Measurements from ENCODE around the gene CIC. TPM values are rescaled to one million over a fixed set of nuclear protein-coding genes. Genes with fewer than 3 reads are reported as not detected.

The CIC gene
- total RNA-seq, 4 donors from 2014 or later, result 25.1 to 54.9 (median 27.9) TPM

- Histone ChIP-seq H3K9me3 (no peaks in the 10 kb centered on the region), H3K27me3 (no peaks in the 10 kb centered on the region), H3K4me1 (peaks cover 0 to 16% (median 0%) of the 10 kb centered on the region in 3 donors), H3K4me3 (no peak overlapping the region), H3K27ac (no peak overlapping the region), H3K36me3 (peaks cover 0 to 77% (median 0%) of the 10 kb centered on the region in 3 donors)
- TF ChIP-seq POLR2A (IDR thresholded peaks at IDR 0.05) (no peak), CTCF (IDR thresholded peaks at IDR 0.05) (no peak)
- 83 to 94% methylated on average over 4 to 7 of the region's 18 CpGs for WGBS, 2 donors
- DNase-seq, result no peak
- intact Hi-C loops (cut with DNase I), result no loop called here
These were observed 75.4 kb downstream of the CIC start for GRCh38 chr19:42344336-42344893.

Other genes with a start within 250 kb of the CIC start
- gene GRIK5, start 199.0 kb upstream of the CIC start, total RNA-seq, result 1 to 10 TPM in 1 of 4 donors, under 1 TPM in 3; 0.08 to 1.1 (median 0.37) TPM
- 10 to 100 TPM; 13.2 to 24.3 (median 16.2) TPM for gene ZNF574, start 193.1 kb upstream of the CIC start, total RNA-seq
- under 1 TPM in 3 of 4 donors, not detected in 1; 0.18 to 0.67 (median 0.57) TPM for gene POU2F2, start 136.8 kb upstream of the CIC start, total RNA-seq
- 10 to 100 TPM; 23.2 to 30.2 (median 27.8) TPM for gene DEDD2, start 51.6 kb upstream of the CIC start, total RNA-seq
- gene ZNF526, start 48.9 kb upstream of the CIC start, total RNA-seq, result 1 to 10 TPM; 3.8 to 6.3 (median 4.0) TPM
- 10 to 100 TPM; 15.9 to 29.6 (median 26.5) TPM for gene GSK3A, start 26.6 kb upstream of the CIC start, total RNA-seq
- 10 to 100 TPM; 13.3 to 32.5 (median 21.0) TPM for gene ERF, start 14.1 kb upstream of the CIC start, total RNA-seq
- gene PRR19, start 32.9 kb downstream of the CIC start, total RNA-seq, result 1 to 10 TPM in 1 of 4 donors, under 1 TPM in 3; 0.75 to 1.0 (median 0.82) TPM
- gene PAFAH1B3, start 33.4 kb downstream of the CIC start, total RNA-seq, result 10 to 100 TPM; 22.5 to 45.9 (median 30.3) TPM
- not detected for gene TMEM145, start 44.1 kb downstream of the CIC start, total RNA-seq
- gene MEGF8, start 56.4 kb downstream of the CIC start, total RNA-seq, result 10 to 100 TPM in 3 of 4 donors, 1 to 10 TPM in 1; 6.4 to 11.1 (median 10.3) TPM
- 1,000 to 10,000 TPM in 2 of 4 donors, 100 to 1,000 TPM in 2; 530 to 1,759 (median 921) TPM for gene CNFN, start 121.0 kb downstream of the CIC start, total RNA-seq
- 10 to 100 TPM in 1 of 4 donors, 1 to 10 TPM in 3; 5.2 to 10.8 (median 7.9) TPM for gene LIPE, start 158.1 kb downstream of the CIC start, total RNA-seq
- 10 to 100 TPM; 19.3 to 97.7 (median 33.8) TPM for gene CXCL17, start 173.7 kb downstream of the CIC start, total RNA-seq

Measured in esophagus squamous epithelium (tissue), 5 donors.